Osteoblast (primary cell): ENCODE measurements around the gene FAM120B. TPM values are rescaled to one million over a fixed set of nuclear protein-coding genes. Genes with fewer than 3 reads are reported as not detected.
A peak's percentile ranks its signal among the peaks of the same experiment; 100 is the strongest.

ENCODE experiments used
- DNase-seq: peaks from one replicate; pipeline ENCODE4 v3.0.0; 2011; ENCODE audit warnings: low spot score, mixed read lengths; ENCODE audit not compliant: insufficient read length; ENCODE audit errors: missing footprints
- H2AFZ ChIP-seq: 2 replicates; pipeline ENCODE4 v1.6.0; 2011; ENCODE audit warnings: mild to moderate bottlenecking, low read length
- H3K27ac ChIP-seq: 2 replicates; pipeline ENCODE4 v1.5.1; 2011; ENCODE audit warnings: mild to moderate bottlenecking, low read depth, low read length, moderate library complexity
- H3K27me3 ChIP-seq: 2 replicates; pipeline ENCODE4 v1.6.0; 2012; ENCODE audit warnings: mild to moderate bottlenecking, control low read depth, inconsistent platforms, low read length, moderate library complexity; ENCODE audit not compliant: insufficient read depth
- H3K36me3 ChIP-seq: 2 replicates; pipeline ENCODE4 v1.5.1; 2011; ENCODE audit warnings: mild to moderate bottlenecking, low read length, control low read depth, moderate library complexity; ENCODE audit not compliant: insufficient read depth
- H3K4me1 ChIP-seq: 2 replicates; pipeline ENCODE4 v1.5.1; 2011; ENCODE audit warnings: mild to moderate bottlenecking, low read length, control low read depth, moderate library complexity; ENCODE audit not compliant: insufficient read depth
- H3K4me2 ChIP-seq: 2 replicates; pipeline ENCODE4 v1.6.0; 2011; ENCODE audit warnings: mild to moderate bottlenecking, low read length; ENCODE audit not compliant: insufficient read depth
- H3K4me3 ChIP-seq: fragments of 200-600 bp; sonication (generic); 3 replicates; pipeline ENCODE4 v1.5.1; 2012; ENCODE audit warnings: mild to moderate bottlenecking, low read length, inconsistent platforms; ENCODE audit not compliant: insufficient read depth
- H3K79me2 ChIP-seq: 2 replicates; pipeline ENCODE4 v1.6.0; 2012; ENCODE audit warnings: mild to moderate bottlenecking, low read length, control low read depth, inconsistent platforms; ENCODE audit not compliant: insufficient read depth
- H3K9me3 ChIP-seq: 2 replicates; pipeline ENCODE4 v1.5.1; 2011; ENCODE audit warnings: low read depth, low read length, control low read depth
- H4K20me1 ChIP-seq: 2 replicates; pipeline ENCODE4 v1.6.0; 2012; ENCODE audit warnings: mild to moderate bottlenecking, low read length, control low read depth; ENCODE audit not compliant: insufficient read depth
- CTCF ChIP-seq: IDR thresholded peaks from 2 replicates; pipeline ENCODE4 v1.5.1; 2011; ENCODE audit warnings: mild to moderate bottlenecking, low read depth, low read length, moderate library complexity; ENCODE audit errors: extremely low read depth
- total RNA-seq: library from RNA; depleted of rRNA; stranded (reverse); fragments of >200 nt; gene quantifications from 2 replicates; pipeline ENCODE4 v1.2.3, GENCODE V29; 2012

Gene FAM120B
- total RNA-seq, 1 donor, result 13.4 TPM

DNA sequence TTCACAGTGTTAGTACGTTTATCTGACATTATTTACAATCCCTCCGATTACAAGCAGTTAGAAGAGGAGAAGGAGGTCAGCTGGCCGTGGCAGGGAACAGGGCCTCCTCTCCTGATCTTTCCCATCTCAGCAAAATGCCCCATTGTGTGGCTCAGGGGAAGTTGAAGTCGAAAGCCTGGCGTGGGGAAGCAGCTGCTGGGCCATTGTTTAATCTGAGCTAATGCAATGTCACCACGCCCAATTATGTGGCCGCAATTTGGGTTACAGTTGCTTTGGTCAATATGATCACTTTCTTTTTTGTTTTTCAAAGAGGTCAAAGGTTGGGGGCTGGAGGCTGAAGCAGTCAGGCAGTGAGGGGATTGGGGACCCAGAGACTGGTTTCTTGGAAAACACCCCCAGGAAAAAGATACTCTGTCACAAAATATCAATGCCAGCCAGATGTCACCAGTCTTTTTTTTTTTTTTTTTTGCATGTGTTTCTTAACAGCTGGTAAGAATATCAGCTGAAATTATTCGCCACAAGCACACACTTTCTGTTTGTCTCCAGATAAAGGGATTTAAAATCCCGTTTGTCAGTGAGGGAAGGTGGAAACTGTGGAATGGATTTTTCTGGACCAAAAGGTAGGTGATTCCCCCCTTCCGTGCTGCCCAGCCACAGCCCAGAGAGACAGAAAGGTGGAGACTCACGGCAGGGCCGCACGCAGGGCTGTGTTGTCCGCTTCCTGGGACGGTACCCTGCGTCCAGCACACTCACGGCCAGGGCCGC is 40.3 kb upstream of the FAM120B start:
- no peaks in the 10 kb centered on the region for H3K36me3 ChIP-seq
- H2AFZ ChIP-seq, result no peak overlapping the region
- H3K4me2 ChIP-seq, result no peak overlapping the region
- H3K79me2 ChIP-seq, result no peaks in the 10 kb centered on the region
- peaks cover 6% of the 10 kb centered on the region for H3K27me3 ChIP-seq
- DNase-seq, result peak; percentile 84
- no peaks in the 10 kb centered on the region for H4K20me1 ChIP-seq
- H3K27ac ChIP-seq, result no peak overlapping the region
- no peaks in the 10 kb centered on the region for H3K4me1 ChIP-seq
- no peak overlapping the region for H3K4me3 ChIP-seq
- TF ChIP-seq CTCF, result no peak
- H3K9me3 ChIP-seq, result no peaks in the 10 kb centered on the region

DNA sequence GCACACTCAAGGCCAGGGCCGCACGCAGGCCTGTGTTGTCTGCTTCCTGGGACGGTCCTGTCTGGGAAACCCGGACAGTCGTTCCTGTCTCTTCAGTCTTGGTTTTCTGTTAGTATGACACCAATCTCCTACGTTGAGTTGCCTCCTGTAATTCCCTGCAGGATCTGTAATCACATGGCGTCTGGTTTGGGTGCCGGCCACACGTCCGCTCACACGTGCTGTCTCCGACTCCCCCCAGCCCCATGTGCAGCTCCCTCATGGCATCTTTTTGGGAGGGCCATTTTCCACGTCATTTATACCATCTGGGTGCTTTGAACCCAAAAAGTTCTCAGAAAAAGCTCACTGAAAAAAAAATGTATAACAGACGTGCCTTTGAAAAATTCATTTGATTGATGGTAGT is 38.9 kb upstream of the FAM120B start:
- H3K4me3 ChIP-seq, result no peak overlapping the region
- no peak for DNase-seq
- no peak overlapping the region for H2AFZ ChIP-seq
- no peak overlapping the region for H3K27ac ChIP-seq
- no peak overlapping the region for H3K4me2 ChIP-seq
- TF ChIP-seq CTCF, result no peak
- H3K36me3 ChIP-seq, result no peaks in the 10 kb centered on the region
- H3K27me3 ChIP-seq, result peaks cover 4% of the 10 kb centered on the region
- no peaks in the 10 kb centered on the region for H3K9me3 ChIP-seq
- H4K20me1 ChIP-seq, result no peaks in the 10 kb centered on the region
- no peaks in the 10 kb centered on the region for H3K4me1 ChIP-seq
- no peaks in the 10 kb centered on the region for H3K79me2 ChIP-seq

GRCh38 chr6:170268216-170269129 is 38.1 kb upstream of the FAM120B start:
- peaks cover under 1% of the 10 kb centered on the region for H3K27me3 ChIP-seq
- no peak overlapping the region for H2AFZ ChIP-seq
- no peaks in the 10 kb centered on the region for H3K9me3 ChIP-seq
- no peaks in the 10 kb centered on the region for H3K36me3 ChIP-seq
- no peak for DNase-seq
- no peak overlapping the region for H3K4me3 ChIP-seq
- H3K4me2 ChIP-seq, result no peak overlapping the region
- no peaks in the 10 kb centered on the region for H4K20me1 ChIP-seq
- no peak overlapping the region for H3K27ac ChIP-seq
- no peak for TF ChIP-seq CTCF
- no peaks in the 10 kb centered on the region for H3K79me2 ChIP-seq
- no peaks in the 10 kb centered on the region for H3K4me1 ChIP-seq
